ENCODE data around the gene PALLD. TPM values are rescaled to one million over a fixed set of nuclear protein-coding genes. Genes with fewer than 3 reads are reported as not detected.

Gene PALLD
- total RNA-seq, 4 donors from 2014 or later, result 58.5 to 164 (median 84.2) TPM

DNA sequence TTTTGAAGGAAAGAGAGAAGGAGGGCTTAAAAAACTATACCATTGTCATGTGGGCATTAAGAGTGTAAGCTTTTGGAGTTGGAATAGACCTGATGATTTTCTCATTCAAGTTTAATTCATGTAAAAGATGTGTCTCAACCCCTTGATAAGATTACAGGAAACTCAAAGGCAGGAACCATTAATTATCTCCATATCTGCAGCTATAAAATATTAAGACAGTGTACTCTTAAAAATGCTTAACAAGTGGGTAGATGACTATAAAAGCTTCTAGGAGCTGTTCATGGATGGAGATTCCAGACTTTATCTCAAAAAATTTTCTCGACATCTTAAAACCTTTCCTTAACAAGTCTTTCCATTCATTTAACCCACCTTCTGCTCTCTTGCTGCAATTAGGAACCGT, 208.3 kb downstream of the PALLD start:
- DNase-seq (ENCODE audit: low spot score) (no peak), ATAC-seq (ENCODE audit: low FRiP score) (no peak)
- TF ChIP-seq, protein P1, sequence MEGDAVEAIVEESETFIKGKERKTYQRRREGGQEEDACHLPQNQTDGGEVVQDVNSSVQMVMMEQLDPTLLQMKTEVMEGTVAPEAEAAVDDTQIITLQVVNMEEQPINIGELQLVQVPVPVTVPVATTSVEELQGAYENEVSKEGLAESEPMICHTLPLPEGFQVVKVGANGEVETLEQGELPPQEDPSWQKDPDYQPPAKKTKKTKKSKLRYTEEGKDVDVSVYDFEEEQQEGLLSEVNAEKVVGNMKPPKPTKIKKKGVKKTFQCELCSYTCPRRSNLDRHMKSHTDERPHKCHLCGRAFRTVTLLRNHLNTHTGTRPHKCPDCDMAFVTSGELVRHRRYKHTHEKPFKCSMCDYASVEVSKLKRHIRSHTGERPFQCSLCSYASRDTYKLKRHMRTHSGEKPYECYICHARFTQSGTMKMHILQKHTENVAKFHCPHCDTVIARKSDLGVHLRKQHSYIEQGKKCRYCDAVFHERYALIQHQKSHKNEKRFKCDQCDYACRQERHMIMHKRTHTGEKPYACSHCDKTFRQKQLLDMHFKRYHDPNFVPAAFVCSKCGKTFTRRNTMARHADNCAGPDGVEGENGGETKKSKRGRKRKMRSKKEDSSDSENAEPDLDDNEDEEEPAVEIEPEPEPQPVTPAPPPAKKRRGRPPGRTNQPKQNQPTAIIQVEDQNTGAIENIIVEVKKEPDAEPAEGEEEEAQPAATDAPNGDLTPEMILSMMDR (IDR thresholded peaks at IDR 0.05), result no peak

DNA sequence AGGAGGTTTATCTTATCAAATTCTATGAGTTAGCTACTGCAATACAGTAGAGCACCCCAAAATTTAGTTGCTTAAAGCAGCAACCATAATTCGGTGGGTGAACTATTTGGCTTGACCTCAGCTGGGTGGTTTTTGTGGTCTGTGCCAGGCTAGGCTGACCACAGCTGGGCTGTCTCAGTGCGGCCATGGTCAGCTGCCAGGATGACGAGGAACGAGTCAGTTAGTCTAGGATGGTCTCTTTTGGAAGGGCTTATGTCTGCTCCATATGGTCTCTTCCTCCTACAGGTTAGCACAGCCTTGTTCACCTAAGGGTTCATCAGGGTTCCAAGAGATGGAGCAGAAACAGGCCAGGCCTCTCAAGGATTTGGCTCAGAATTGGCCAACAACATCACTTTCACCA, 210.4 kb downstream of the PALLD start:
- ATAC-seq (ENCODE audit: low FRiP score), result no peak
- DNase-seq (ENCODE audit: low spot score), result no peak
- TF ChIP-seq, protein P1 (IDR thresholded peaks at IDR 0.05), result no peak

DNA sequence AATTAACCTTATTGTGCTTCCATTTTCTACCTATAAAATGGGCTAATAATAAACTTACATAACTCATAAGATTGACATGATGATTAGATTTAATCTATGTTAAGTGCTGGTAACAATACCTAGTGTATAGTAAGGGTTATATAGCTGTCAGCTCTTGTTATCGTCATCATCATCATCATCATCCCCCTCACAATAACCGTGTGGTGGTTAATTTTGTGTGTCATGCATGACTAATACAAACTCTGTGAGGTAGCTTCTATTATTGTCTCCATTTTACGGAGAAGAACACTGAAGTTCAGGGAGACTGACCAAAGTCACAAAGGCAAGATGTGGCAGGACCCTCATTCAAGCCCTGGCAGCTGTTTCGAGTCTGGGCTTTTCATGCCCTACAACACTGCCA, 211.3 kb downstream of the PALLD start:
- TF ChIP-seq, protein P1 (IDR thresholded peaks at IDR 0.05), result no peak
- DNase-seq (ENCODE audit: low spot score), result no peak

DNA sequence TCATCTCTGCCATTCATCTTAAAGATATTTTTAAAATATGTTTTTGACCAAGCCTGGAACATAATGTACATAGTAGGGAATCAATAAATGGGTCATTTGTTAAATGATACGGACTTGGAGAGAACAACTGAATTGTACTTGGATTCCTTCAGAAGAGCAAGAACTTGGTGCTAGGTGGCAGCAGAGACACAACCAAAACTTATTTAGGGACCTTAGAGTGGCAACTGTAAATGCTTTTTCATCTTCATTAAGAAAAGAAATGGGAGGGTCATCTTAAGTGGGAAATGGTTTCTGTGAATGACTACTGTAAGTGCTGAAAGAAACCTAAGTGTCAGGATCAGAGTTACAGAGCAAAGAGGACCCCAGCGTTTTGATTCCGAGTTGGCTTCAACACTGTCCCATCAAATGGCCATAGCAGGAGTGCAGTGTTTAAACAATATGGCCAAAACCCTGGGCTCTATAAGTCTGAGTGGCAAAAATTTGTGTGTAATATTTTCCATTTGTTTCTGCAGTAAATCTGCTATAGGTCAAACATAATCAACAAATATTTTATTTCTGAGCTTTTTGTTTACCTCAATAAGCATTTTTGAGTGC, 213.6 kb downstream of the PALLD start:
- DNase-seq (ENCODE audit: low spot score) (no peak), ATAC-seq (ENCODE audit: low FRiP score) (no peak)
- TF ChIP-seq, protein P1 (IDR thresholded peaks at IDR 0.05), result no peak

More for the DNA sequence above, 211.3 kb downstream of the PALLD start:
- no peak for ATAC-seq (ENCODE audit: low FRiP score)

DNA sequence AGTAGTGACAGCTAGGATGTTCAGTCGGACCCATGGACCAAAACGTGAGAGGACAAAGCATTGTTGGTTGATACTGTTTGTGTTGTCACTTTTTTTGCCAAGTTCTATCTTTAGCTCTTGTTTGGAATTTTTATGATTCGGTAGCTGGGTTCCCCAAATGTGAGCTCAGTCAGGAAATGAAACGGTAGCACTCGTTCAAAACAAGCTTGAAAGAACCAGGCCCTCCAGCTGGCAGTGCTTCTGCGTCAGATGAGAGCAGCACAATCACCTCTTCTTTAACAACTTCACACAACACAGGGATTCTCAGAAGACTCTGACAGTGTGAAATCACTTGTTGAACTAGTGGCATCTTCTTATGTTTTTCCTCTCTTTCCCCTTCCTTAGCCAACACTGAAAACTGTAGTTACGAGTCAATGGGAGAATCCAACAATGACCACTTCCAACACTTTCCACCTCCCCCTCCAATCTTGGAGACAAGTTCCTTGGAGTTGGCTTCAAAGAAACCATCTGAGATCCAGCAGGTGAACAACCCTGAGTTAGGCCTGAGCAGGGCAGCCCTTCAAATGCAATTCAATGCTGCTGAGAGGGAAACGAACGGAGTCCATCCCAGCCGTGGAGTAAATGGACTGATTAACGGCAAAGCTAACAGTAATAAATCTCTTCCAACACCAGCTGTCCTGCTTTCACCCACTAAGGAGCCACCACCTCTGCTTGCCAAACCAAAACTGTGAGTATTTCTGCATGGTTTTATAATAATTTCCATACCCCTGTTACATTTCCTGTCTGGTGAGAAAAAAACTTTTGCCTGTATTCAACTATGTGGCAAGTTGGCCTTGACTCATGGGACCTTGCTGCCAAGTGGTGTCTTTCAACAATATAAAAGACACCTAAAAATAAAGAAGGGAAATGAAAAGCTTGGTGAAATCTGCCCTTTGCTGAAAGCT, 214.6 kb downstream of the PALLD start:
- ATAC-seq (ENCODE audit: low FRiP score) (no peak), DNase-seq (ENCODE audit: low spot score) (no peak)
- TF ChIP-seq, protein P1 (IDR thresholded peaks at IDR 0.05), result no peak

DNA sequence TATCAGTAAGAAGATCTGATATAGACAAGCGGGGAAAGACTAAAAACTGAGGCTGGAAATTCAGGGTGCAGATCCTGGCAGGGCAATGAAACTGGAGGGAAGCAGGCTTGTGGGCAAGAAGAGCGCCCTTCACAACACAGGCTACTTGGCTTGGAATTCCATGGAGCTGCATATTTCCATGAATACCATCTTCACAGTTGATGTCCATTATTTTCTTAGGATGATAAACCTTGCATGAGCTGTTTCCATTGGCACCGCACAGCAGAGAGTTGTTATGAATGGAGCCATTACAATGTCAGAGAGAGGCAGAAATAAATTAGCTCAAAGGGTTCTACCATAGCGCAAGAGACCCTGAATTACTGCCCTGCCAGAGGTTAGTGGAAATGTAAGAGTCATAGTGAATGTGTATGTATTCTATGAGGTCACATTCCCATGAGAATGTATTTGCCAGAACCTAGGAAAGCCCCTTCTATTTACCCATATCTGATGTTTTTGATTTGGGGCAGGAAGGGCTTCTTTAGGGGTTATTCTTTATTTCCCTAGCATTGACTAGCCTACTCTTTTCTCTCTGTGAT, 215.6 kb downstream of the PALLD start:
- DNase-seq (ENCODE audit: low spot score), result no peak
- no peak for ATAC-seq (ENCODE audit: low FRiP score)
- TF ChIP-seq, protein P1 (IDR thresholded peaks at IDR 0.05), result no peak
